ENCODE data around the gene IFI30.

Gene IFI30

DNA sequence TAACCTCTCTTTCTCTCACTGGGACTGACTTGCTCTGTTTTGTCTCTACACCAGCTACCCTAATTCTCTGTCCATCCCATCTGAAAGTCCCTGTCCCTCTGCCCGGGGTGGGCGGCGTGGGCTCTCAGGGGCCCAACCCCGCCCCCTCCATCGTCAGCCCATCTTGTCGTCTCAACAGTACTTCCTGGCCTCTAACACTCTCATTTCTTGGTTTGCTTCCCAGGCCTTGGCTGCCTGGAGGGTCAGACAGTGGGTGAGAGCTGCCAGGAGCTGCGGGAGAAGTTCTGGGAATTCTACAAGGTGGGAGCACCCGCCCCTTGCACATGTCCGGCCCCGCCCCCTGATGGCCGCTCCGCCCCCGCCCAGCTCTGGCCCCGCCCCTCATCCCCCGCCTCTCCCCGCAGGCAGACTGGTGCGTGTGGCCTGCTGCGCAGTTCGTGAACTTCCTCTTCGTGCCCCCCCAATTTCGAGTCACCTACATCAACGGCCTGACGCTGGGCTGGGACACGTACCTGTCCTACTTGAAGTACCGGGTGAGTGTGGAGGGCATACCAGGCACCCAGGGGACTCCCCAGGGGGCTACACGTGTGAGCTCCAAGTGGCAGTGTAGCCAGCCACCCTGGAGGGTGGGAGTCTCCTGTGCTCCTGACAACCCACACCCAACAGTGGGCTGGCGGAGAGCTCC is 21.1 kb downstream of the IFI30 start:
- Histone ChIP-seq H3K27ac (ENCODE audit: low read depth, low read length) (peak overlapping the region; percentile 47), H3K9ac (ENCODE audit: low read length) (peak overlapping the region; percentile 68), H3K27me3 (ENCODE audit: control insufficient read depth in 1 of 2, insufficient read depth in 2 of 2, low read length in 2 of 2) (no peaks in the 10 kb centered on the region), H3K9me3 (ENCODE audit: low read length) (no peaks in the 10 kb centered on the region), H3K36me3 (ENCODE audit: insufficient read depth, low read length) (peaks cover 16% of the 10 kb centered on the region), H3K4me1 (ENCODE audit: insufficient read depth, low read length) (peaks cover 23% of the 10 kb centered on the region), H3K4me3 (ENCODE audit: low read depth in 1 of 2, low read length in 2 of 2) (peak overlapping the region in 1 of 2 donors; percentile 75)

DNA sequence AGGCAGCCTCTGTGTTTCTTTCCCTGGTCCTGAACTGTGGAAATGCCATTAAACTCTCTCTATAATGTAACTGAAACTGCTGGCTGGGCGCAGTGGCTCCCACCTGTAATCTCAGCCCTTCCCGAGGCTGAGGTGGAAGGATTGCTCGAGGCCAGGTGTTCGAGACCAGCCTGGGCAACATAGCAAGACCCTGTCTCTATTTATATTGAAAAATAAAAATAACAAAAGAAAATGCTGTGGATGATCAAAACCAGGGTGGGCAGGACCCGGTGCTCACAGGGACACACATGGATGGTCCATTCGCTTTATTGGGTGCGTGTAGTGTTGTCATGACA is 22.9 kb downstream of the IFI30 start:
- H3K27me3 ChIP-seq (ENCODE audit: control insufficient read depth in 1 of 2, insufficient read depth in 2 of 2, low read length in 2 of 2), result no peaks in the 10 kb centered on the region
- H3K27ac ChIP-seq (ENCODE audit: low read depth, low read length), result no peak overlapping the region

DNA sequence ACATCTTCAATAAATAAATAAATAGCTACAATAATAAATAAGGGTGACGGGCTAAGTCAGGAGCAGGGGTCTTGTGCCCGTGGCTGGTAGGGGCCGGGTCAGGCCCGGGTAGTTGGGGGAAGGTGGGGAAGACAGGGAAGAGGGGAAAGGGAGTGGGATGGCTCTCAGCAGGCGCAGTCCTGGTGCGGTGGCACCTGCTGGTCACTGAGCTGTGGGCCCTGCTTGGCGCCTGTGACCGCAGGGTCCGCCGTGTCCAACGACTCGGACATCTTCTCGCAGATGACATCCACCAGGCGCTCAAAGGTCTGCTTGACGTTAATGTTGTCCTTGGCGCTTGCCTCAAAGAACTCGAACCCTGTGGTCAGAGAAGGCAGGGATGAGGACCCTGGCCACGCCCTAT is 23.7 kb downstream of the IFI30 start:
- Histone ChIP-seq H3K36me3 (ENCODE audit: insufficient read depth, low read length) (peaks cover 22% of the 10 kb centered on the region), H3K27me3 (ENCODE audit: control insufficient read depth in 1 of 2, insufficient read depth in 2 of 2, low read length in 2 of 2) (no peaks in the 10 kb centered on the region), H3K4me1 (ENCODE audit: insufficient read depth, low read length) (peaks cover 14% of the 10 kb centered on the region), H3K9ac (ENCODE audit: low read length) (no peak overlapping the region), H3K9me3 (ENCODE audit: low read length) (no peaks in the 10 kb centered on the region), H3K27ac (ENCODE audit: low read depth, low read length) (no peak overlapping the region), H3K4me3 (ENCODE audit: low read depth in 1 of 2, low read length in 2 of 2) (no peak overlapping the region)

More for the DNA sequence above, 22.9 kb downstream of the IFI30 start:
- peaks cover 22% of the 10 kb centered on the region for H3K36me3 ChIP-seq (ENCODE audit: insufficient read depth, low read length)
- peaks cover 22% of the 10 kb centered on the region for H3K4me1 ChIP-seq (ENCODE audit: insufficient read depth, low read length)
- no peaks in the 10 kb centered on the region for H3K9me3 ChIP-seq (ENCODE audit: low read length)
- no peak overlapping the region for H3K4me3 ChIP-seq (ENCODE audit: low read depth in 1 of 2, low read length in 2 of 2)
- H3K9ac ChIP-seq (ENCODE audit: low read length), result no peak overlapping the region

DNA sequence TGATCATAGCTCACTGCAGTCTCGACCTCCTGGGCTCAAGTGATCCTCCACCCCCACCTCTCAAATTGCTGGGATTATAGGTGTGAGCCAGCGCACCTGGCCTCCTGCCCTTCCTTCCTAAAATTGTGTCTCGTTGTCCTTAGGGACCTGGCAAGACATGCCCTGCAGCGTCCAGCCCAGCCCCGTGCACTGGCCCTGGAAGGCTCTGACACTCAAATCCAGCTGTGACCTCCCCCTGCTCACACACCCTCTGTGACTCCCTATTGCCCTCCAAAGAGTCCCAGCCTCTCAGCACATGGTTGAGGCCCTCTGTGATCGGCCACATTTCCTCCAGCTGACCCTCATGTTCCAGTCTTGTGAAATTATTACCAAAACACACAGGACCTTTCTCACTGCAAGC is 24.3 kb downstream of the IFI30 start:
- H3K4me3 ChIP-seq (ENCODE audit: low read depth in 1 of 2, low read length in 2 of 2), result no peak overlapping the region
- peaks cover 22% of the 10 kb centered on the region for H3K36me3 ChIP-seq (ENCODE audit: insufficient read depth, low read length)

DNA sequence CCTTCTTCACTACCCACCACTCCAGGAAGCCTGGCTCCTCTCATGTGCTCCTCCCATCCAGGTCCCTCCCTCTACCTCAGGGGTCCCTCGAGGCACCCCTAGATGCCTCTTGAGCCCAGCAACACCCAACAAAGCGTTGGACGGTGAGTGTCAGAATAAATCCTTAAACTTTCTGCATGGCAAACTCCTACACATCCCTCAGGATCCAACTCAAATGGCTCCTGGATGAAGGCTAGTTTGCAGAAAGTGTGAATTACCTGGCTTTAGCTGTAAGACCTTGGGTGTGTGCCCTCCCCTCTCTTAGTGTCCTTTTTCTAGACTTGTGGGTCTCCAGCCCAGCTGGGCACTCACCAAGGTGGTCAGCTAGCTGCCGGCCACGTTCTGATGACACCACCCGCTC is 24.8 kb downstream of the IFI30 start:
- Histone ChIP-seq H3K27ac (ENCODE audit: low read depth, low read length) (no peak overlapping the region), H3K4me1 (ENCODE audit: insufficient read depth, low read length) (peaks cover 21% of the 10 kb centered on the region), H3K36me3 (ENCODE audit: insufficient read depth, low read length) (peaks cover 22% of the 10 kb centered on the region), H3K9ac (ENCODE audit: low read length) (no peak overlapping the region), H3K27me3 (ENCODE audit: control insufficient read depth in 1 of 2, insufficient read depth in 2 of 2, low read length in 2 of 2) (no peaks in the 10 kb centered on the region), H3K9me3 (ENCODE audit: low read length) (no peaks in the 10 kb centered on the region), H3K4me3 (ENCODE audit: low read depth in 1 of 2, low read length in 2 of 2) (no peak overlapping the region)

More for the DNA sequence above, 24.3 kb downstream of the IFI30 start:
- Histone ChIP-seq H3K27ac (ENCODE audit: low read depth, low read length) (no peak overlapping the region), H3K9ac (ENCODE audit: low read length) (no peak overlapping the region), H3K4me1 (ENCODE audit: insufficient read depth, low read length) (peaks cover 18% of the 10 kb centered on the region), H3K27me3 (ENCODE audit: control insufficient read depth in 1 of 2, insufficient read depth in 2 of 2, low read length in 2 of 2) (no peaks in the 10 kb centered on the region), H3K9me3 (ENCODE audit: low read length) (no peaks in the 10 kb centered on the region)

DNA sequence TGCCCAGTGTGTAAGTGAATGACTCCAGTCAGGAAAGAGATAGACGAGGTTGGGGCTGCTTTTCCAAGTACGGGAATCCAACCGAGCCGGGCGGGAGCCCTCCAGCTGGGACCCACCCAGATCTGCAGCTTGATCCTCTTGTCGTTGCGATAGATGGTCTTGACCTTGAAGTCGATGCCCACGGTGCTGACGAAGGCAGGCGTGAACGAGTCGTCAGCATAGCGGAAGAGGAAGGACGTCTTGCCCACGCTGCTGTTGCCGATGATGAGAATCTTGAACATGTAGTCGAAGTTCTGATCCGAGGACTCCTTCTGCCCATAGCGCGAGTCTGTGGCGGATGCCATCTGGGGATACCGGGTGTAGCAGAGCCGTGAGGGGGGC is 28.8 kb downstream of the IFI30 start:
- H3K4me1 ChIP-seq (ENCODE audit: insufficient read depth, low read length), result peaks cover 14% of the 10 kb centered on the region
- peaks cover 16% of the 10 kb centered on the region for H3K36me3 ChIP-seq (ENCODE audit: insufficient read depth, low read length)
- H3K27me3 ChIP-seq (ENCODE audit: control insufficient read depth in 1 of 2, insufficient read depth in 2 of 2, low read length in 2 of 2), result no peaks in the 10 kb centered on the region
- H3K4me3 ChIP-seq (ENCODE audit: low read depth in 1 of 2, low read length in 2 of 2), result no peak overlapping the region
- no peak overlapping the region for H3K27ac ChIP-seq (ENCODE audit: low read depth, low read length)
- H3K9me3 ChIP-seq (ENCODE audit: low read length), result no peaks in the 10 kb centered on the region
- no peak overlapping the region for H3K9ac ChIP-seq (ENCODE audit: low read length)

DNA sequence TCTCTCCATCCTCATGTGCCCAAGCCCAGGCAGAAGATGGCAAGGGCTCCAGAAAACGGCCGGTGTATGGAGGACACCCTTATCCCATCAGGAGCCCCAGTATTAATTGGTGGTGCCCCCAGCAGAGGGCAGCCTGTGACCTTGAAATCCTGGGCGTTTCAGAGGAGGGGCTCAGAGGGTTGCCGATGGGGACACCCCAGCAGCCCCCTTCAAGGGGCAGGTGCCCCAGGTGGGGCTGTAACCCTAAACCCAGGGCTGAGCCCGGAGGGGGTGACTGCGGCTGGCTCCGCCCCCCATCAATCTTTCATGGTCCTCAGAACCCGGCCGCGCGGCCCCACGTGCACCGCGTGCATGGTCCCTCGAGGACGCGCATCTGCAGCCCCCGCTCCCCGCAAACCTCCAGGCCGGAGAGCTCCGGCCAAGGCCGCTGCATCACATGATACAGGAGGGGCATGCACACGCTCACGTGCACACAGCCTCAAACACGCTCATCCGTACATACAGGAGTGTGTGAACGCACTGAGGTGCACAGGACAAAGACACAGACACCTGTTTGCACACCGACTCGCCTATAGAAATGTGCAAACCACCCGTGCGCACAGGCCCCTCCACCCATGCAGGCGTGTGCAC is 29.3 kb downstream of the IFI30 start:
- Histone ChIP-seq H3K36me3 (ENCODE audit: insufficient read depth, low read length) (peaks cover 15% of the 10 kb centered on the region), H3K4me3 (ENCODE audit: low read depth in 1 of 2, low read length in 2 of 2) (peak overlapping the region; percentile 63 to 79), H3K27me3 (ENCODE audit: control insufficient read depth in 1 of 2, insufficient read depth in 2 of 2, low read length in 2 of 2) (no peaks in the 10 kb centered on the region), H3K9me3 (ENCODE audit: low read length) (no peaks in the 10 kb centered on the region), H3K27ac (ENCODE audit: low read depth, low read length) (peak overlapping the region; percentile 81), H3K9ac (ENCODE audit: low read length) (no peak overlapping the region), H3K4me1 (ENCODE audit: insufficient read depth, low read length) (peaks cover 14% of the 10 kb centered on the region)

DNA sequence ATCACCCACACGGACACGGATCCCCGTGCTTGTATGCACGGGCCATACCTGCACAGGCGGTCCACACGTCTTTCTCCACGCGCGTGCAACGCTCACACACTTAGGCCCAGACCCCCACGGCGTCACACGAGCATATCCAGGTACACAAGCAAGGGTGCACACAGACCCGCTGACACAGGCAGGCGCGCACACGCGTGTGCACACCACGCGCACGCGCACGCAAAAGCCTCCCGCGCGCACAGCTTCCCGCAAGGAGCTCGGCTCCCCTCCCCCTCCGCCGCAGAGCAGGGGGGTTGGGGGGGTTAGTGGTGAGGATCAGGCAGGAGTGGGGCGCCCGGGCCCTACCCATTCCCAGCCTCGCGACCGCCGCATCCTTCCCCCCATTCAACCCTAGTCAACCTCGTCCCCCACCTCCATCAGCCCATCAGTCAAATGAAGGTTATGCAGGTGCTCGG is 29.8 kb downstream of the IFI30 start:
- no peak overlapping the region for H3K9ac ChIP-seq (ENCODE audit: low read length)
- H3K4me1 ChIP-seq (ENCODE audit: insufficient read depth, low read length), result peaks cover 14% of the 10 kb centered on the region
- H3K4me3 ChIP-seq (ENCODE audit: low read depth in 1 of 2, low read length in 2 of 2), result peak overlapping the region; percentile 63 to 79
- peak overlapping the region; percentile 81 for H3K27ac ChIP-seq (ENCODE audit: low read depth, low read length)
- H3K36me3 ChIP-seq (ENCODE audit: insufficient read depth, low read length), result peaks cover 10% of the 10 kb centered on the region
- H3K9me3 ChIP-seq (ENCODE audit: low read length), result no peaks in the 10 kb centered on the region
- H3K27me3 ChIP-seq (ENCODE audit: control insufficient read depth in 1 of 2, insufficient read depth in 2 of 2, low read length in 2 of 2), result peaks cover 0 to under 1% of the 10 kb centered on the region in 2 donors

DNA sequence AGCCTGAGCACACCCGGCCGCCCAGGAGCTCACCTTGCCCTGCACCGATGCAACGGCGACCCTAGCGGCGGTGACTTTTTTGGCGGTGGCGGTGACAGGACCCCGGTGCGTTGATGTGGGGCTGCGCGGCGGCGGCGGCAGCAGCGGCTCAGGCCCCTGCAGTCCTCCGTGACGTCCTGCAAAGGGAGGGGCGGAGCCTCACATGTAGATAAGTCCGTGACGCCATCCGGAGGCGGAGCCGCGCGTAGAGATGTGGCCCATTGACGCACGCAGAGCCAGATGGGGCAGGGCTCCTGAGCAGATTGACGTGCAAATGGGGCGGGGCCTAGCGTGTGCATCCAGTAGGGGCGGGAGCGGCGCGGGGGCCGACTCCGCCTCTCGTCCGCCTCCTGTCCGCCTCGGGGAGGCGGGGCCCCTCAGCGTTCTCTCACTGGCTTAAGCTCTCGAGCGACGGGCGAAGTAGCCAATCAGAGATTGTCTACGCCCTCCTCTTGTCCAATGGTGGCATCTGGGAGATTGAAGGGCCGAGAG is 30.3 kb downstream of the IFI30 start, which contains the start of gene RAB3A:
RAB3A (minus strand) TSS at position 180 of the 531 bp plus-strand sequence. CDS start 1,302 bp downstream, outside the sequence.
- Histone ChIP-seq H3K36me3 (ENCODE audit: insufficient read depth, low read length) (peaks cover 6% of the 10 kb centered on the region), H3K4me1 (ENCODE audit: insufficient read depth, low read length) (peaks cover 14% of the 10 kb centered on the region), H3K4me3 (ENCODE audit: low read depth in 1 of 2, low read length in 2 of 2) (peak within 1 kb of the TSS; percentile 73 to 79), H3K9me3 (ENCODE audit: low read length) (no peaks in the 10 kb centered on the region), H3K27me3 (ENCODE audit: control insufficient read depth in 1 of 2, insufficient read depth in 2 of 2, low read length in 2 of 2) (peaks cover 0 to 4% of the 10 kb centered on the region in 2 donors), H3K9ac (ENCODE audit: low read length) (peak within 1 kb of the TSS; percentile 97), H3K27ac (ENCODE audit: low read depth, low read length) (peak within 1 kb of the TSS; percentile 100)

DNA sequence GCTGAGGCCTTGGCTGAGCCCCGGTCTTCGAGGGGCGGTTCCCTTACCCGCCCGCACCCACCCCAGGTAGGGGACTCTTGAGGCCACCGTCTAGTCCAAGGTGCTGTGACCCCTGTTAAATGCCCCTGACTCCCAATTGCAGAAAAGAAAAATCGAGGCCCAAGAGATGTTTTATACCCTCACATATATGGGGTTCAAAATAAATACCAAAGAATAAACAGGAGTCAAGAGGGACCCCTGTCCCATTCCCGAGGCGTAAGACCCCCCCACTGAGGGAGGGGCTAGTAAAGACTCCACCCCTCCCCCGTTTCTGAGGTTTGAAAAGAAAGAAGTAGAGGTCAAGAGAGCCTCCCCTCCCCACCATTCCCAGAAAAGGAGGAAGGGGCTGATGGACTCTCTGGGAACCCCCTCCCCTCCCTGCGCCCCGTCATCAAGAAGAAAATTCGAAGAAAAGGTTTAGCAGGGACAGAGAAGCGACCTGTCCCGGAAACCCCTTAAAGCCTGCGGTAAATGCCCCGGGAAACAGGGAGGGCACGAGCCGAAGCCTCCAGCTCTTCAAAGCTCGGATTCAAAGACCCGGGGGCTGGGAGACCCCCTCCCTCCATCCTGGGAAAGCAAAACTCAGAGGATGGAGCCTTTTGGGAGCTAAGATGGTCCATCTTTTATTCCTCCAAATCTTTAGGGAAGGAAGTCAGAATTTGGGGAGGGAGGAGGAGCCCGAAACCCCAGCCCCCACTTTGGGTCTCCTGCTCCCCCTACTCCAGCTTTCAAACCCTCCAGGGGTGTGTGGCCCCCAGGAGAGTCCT is 31.0 kb downstream of the IFI30 start:
- H3K4me3 ChIP-seq (ENCODE audit: low read depth in 1 of 2, low read length in 2 of 2), result peak overlapping the region; percentile 71 to 73
- H3K9ac ChIP-seq (ENCODE audit: low read length), result peak overlapping the region; percentile 97
- H3K4me1 ChIP-seq (ENCODE audit: insufficient read depth, low read length), result peaks cover 14% of the 10 kb centered on the region
- no peaks in the 10 kb centered on the region for H3K9me3 ChIP-seq (ENCODE audit: low read length)
- H3K27ac ChIP-seq (ENCODE audit: low read depth, low read length), result peak overlapping the region; percentile 100
- H3K27me3 ChIP-seq (ENCODE audit: control insufficient read depth in 1 of 2, insufficient read depth in 2 of 2, low read length in 2 of 2), result peaks cover 0 to 4% of the 10 kb centered on the region in 2 donors
- peaks cover 6% of the 10 kb centered on the region for H3K36me3 ChIP-seq (ENCODE audit: insufficient read depth, low read length)

Data from muscle layer of colon (tissue), 2 donors.